Measurements from ENCODE around the gene BUD31. TPM values are rescaled to one million over a fixed set of nuclear protein-coding genes. Genes with fewer than 3 reads are reported as not detected.

Gene BUD31
- 87.6 and 133 TPM in 2 replicates for total RNA-seq

DNA sequence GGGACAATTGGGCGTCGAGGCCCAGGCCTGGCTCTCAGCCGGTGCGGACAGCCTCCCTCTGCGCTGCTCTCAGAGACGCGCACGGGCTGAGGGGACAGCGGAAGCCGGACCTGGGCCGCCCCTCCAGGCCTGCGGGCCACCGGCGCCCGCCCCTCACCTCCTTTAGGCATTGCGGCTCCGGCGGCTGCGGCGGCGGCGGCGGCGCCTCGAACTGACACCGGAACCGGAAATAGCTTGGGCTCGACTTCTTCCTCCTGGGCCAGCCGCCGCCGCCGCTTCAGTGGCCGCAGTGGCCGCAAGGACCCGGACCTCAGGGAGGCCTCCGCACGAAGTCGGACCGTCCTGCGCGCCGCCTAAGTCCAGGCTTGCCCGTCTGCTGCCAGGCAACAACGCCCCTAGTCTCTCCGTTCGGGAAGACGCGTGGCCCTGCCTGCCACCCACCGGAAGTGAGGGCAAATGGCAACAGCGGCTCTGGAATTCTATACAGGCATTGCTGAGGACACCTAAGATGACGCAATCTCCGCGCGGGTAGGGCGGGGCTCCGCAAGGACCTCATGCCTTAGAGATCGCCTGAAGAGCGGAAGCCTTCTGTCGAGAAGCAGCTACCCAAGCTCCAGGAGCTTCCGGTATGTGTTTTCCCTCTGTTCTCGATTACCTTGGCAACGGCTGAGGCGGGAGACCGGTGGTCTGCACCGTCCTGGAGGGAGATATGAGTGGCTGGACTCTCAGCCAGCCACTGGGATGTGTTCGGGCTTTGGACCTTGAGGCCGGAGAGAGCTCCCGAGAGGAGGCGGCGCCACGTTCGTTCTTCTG is at the start of gene BUD31, which contains the start of gene PDAP1:
Gene BUD31 (plus strand): TSS at position 591 of the 813 bp plus-strand sequence. CDS start 2,124 bp downstream, outside the sequence.
Gene PDAP1 (minus strand): TSS at position 219 of the 813 bp plus-strand sequence. CDS start 49 bp downstream, at position 170.

DNA sequence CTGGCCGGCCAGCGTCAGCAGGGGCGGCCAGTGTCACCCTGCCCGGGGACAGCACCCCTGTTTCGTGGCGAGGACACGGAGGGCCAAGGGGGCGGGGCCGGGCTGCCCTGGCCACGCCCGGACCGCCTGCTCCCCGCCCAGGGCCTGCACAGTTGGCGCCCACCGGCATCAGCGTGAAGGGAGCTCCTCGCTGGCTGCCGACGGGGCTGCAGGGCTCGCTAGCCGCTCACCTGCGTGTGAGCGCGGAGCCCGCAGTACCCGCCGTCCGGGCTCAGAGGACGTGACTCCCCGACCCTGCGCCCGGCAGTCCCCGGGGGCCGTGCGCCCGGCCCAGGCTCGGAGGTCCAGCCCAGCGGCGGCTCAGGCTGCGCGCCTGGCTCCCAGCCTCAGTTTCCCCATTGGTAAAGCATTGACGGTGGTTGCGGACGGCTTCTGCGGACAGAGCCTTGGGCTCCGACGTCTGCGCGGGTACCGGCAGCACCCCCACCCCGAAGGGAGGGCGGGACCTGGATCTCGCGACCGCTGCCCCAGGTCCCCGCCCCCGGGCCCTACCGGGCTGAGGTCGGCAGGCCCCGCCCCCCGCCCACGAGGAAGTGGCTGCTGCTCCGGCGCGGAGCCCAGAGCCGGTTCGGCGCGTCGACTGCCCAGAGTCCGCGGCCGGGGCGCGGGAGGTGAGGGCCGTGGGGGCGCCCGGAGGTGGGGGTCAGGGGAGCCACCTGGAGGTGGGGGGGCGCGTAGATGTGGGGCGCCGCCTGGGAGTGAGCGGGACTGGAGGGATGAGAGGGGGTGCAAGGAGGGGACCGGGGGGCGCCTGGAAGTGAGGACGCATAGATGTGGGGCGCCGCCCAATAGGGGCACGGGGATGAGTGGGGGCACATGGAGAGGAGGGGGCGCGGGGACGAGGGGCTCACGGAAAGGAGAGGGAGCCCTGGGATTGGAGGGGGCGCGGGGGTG is 34.4 kb upstream of the BUD31 start, which contains the start of gene ARPC1B:
Gene ARPC1B (plus strand): TSS at position 620 of the 954 bp plus-strand sequence. CDS start 10,985 bp downstream, outside the sequence.

DNA sequence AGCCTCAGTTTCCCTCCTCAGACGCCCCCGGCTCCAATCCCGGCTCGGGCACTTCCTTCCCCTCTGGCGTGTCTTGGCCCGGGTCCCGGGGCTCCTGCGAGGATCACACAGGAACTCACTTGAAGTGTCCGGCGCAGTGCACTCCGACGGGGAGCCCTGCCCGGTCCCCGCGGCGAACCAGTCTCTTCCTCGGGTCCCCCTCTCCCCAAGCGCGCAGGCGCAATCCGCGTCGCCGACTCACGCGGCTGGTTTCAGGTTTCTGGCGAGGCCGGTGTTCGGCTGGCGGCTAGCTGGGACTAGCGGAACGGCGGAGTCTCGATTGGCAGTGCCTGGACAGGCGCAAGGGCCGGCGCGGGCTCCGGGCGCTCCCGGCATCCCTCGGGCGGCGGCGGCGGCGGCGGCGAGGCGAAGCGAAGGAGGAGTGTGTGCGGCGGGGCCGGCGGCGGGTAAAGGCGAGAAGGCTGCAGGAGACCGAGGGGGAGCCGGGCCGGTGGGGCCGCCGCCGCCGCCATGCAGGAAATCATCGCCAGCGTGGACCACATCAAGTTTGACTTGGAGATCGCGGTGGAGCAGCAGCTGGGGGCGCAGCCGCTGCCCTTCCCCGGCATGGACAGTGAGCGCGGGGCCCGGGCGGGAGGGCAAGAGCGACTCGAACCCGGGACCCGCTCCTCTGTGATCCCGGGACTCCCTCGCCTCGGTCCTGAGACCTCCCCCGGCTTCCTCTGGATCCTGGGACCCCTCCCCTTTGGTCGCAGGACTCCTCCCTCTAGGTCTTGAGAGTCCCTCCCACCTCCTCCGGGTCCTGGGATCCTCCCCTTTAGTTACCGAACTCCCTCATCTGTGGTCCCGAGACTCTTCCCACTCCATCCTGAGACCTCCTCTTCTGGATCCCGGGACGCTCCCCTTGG is 30.1 kb downstream of the BUD31 start, which contains the start of the genes CPSF4 and PTCD1:
Gene CPSF4 (plus strand): TSS at position 371 of the 908 bp plus-strand sequence. CDS start 140 bp downstream, at position 511.
Gene PTCD1 (minus strand): TSS at position 226 of the 908 bp plus-strand sequence. CDS start 3,556 bp downstream, outside the sequence.

Other genes starting within 250 kb of the BUD31 start
- gene KPNA7, start 200.9 kb upstream of the BUD31 start, total RNA-seq: not detected in 2 replicates
- gene MYH16, start 136.1 kb upstream of the BUD31 start, total RNA-seq: 0.43 TPM in 1 of 2 replicates, not detected in the other
- gene ARPC1A, start 83.1 kb upstream of the BUD31 start, total RNA-seq: 209 and 273 TPM in 2 replicates
- gene ARPC1B, start 34.2 kb upstream of the BUD31 start, total RNA-seq: 399 and 536 TPM in 2 replicates
- gene PDAP1, start 372 bp upstream of the BUD31 start, total RNA-seq: 42.1 and 74.0 TPM in 2 replicates
- gene PTCD1, start 29.8 kb downstream of the BUD31 start, total RNA-seq: 4.8 and 8.4 TPM in 2 replicates
- 33.4 and 39.6 TPM in 2 replicates for gene CPSF4, start 30.0 kb downstream of the BUD31 start, total RNA-seq
- 99.8 and 214 TPM in 2 replicates for gene ATP5MF, start 57.2 kb downstream of the BUD31 start, total RNA-seq
- gene ZNF789, start 63.9 kb downstream of the BUD31 start, total RNA-seq: 4.4 and 9.7 TPM in 2 replicates
- 28.2 and 31.9 TPM in 2 replicates for gene ZNF394, start 91.3 kb downstream of the BUD31 start, total RNA-seq
- gene ZKSCAN5, start 95.7 kb downstream of the BUD31 start, total RNA-seq: 16.0 and 16.9 TPM in 2 replicates
- 3.9 and 5.7 TPM in 2 replicates for gene FAM200A, start 143.1 kb downstream of the BUD31 start, total RNA-seq
- gene ZNF655, start 149.7 kb downstream of the BUD31 start, total RNA-seq: 65.9 and 85.3 TPM in 2 replicates
- gene TMEM225B, start 189.3 kb downstream of the BUD31 start, total RNA-seq: 0.44 TPM in 1 of 2 replicates, not detected in the other
- 8.3 and 15.9 TPM in 2 replicates for gene ZSCAN25, start 208.0 kb downstream of the BUD31 start, total RNA-seq

All from placental pericyte (primary cell).